Activated naive CD8-positive, alpha-beta T cell treated with anti-CD3 and anti-CD28 coated beads for 36 hours (primary cell): ENCODE measurements around the gene MCM7. TPM values are rescaled to one million over a fixed set of nuclear protein-coding genes. Genes with fewer than 3 reads are reported as not detected.
A peak's percentile ranks its signal among the peaks of the same experiment; 100 is the strongest.
"Not testable (repeated sequence)": the region's sequence is repeated elsewhere in the genome, so short reads cannot be mapped to it uniquely, and the experiment has no call there.

Experiments used
- DNase-seq: peaks from one replicate; pipeline ENCODE4 v3.0.0; 2021
- H3K27ac Mint-ChIP-seq: one replicate; pipeline ENCODE4 v1.8.0; 2022; ENCODE audit warnings: mild to moderate bottlenecking, moderate library complexity, mixed read lengths
- H3K27me3 Mint-ChIP-seq: one replicate; pipeline ENCODE4 v1.8.0; 2022; ENCODE audit warnings: mild to moderate bottlenecking, mixed read lengths
- H3K36me3 Mint-ChIP-seq: one replicate; pipeline ENCODE4 v1.8.0; 2021; ENCODE audit warnings: mild to moderate bottlenecking, mixed read lengths
- H3K4me1 Mint-ChIP-seq: one replicate; pipeline ENCODE4 v1.8.0; 2021; ENCODE audit warnings: mixed read lengths
- H3K4me3 Mint-ChIP-seq: one replicate; pipeline ENCODE4 v1.8.0; 2022; ENCODE audit warnings: mild to moderate bottlenecking, moderate library complexity, mixed read lengths
- H3K9me3 Mint-ChIP-seq: one replicate; pipeline ENCODE4 v1.8.0; 2022; ENCODE audit warnings: mixed read lengths
- total RNA-seq, 2 experiments: library from RNA; stranded (reverse); gene quantifications; one replicate each; pipeline ENCODE4 v1.2.3, GENCODE V29; 2021

The MCM7 gene
- total RNA-seq, result 100 to 1,000 TPM; 476 to 482 TPM

DNA sequence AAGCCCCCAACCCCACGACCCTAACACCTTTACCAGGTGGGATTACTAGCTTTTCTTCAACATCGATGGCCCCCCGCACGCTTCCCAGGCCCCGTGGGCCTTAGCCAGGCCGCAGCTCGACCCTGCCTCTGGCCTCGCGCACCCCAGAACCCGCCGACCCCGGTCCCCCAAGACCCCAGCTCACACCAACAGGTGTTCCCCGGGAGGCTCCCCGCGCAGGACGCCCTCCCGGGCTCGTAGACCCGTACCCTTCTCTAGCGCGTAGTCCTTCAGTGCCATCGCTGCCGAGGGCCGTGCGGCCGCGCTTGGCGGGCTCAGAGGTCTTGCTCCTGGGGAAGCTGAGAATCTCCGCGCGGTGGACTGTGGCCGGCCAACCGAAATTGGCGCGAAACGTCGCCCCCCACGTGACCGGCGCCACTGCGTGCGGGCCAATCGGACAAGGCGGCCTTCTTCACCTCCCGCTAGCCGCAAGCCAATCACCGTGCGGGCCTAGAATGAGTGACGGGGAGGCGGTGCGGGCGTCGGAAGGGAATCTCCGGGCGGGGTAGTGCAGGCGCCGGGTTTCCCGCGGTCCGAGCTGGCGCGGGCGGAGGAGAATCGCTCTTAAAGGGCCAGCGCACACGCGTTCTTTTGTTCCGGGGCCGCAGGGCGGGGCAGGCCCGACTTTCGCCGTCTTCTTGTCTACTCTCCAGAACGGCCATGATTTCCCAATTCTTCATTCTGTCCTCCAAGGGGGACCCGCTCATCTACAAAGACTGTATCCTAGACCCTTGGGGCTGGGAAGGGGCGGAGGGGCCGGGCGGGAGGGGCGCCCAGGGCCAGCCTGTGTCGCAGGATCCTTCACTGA is at the start of gene MCM7, which contains the start of gene AP4M1:
Gene MCM7 (minus strand): TSS at position 382 of the 847 bp plus-strand sequence. CDS start 103 bp downstream, at position 279.
Gene AP4M1 (plus strand): TSS at position 628 of the 847 bp plus-strand sequence. CDS start 72 bp downstream, at position 700.
- Mint-ChIP-seq H3K27ac (peak within 1 kb of the TSS; percentile 97), H3K9me3 (no peaks in the 10 kb centered on the region), H3K4me3 (peak within 1 kb of the TSS; percentile 92), H3K27me3 (peaks cover 8% of the 10 kb centered on the region), H3K4me1 (peaks cover 38% of the 10 kb centered on the region), H3K36me3 (peaks cover 47% of the 10 kb centered on the region)
- peak; percentile 99 for DNase-seq

- no peaks in the 10 kb centered on the region for H3K9me3 Mint-ChIP-seq
- H3K27me3 Mint-ChIP-seq, result no peaks in the 10 kb centered on the region
- H3K27ac Mint-ChIP-seq, result peak within 1 kb of the TSS; percentile 98
- peak within 1 kb of the TSS; percentile 99 for H3K4me3 Mint-ChIP-seq
- DNase-seq, result peak; percentile 99
- peaks cover 21% of the 10 kb centered on the region for H3K36me3 Mint-ChIP-seq
- peaks cover 24% of the 10 kb centered on the region for H3K4me1 Mint-ChIP-seq
Measured at GRCh38 chr7:100148559-100149328, 47.5 kb upstream of the MCM7 start, which contains the start of gene LAMTOR4. Gene LAMTOR4, plus strand, starts transcription at chr7:100148918. Its CDS starts 55 bp downstream, at chr7:100148973.

GRCh38 chr7:100148225-100148558 is 47.0 kb upstream of the MCM7 start:
- Mint-ChIP-seq H3K4me1 (peaks cover 23% of the 10 kb centered on the region), H3K9me3 (no peaks in the 10 kb centered on the region), H3K4me3 (peak overlapping the region; percentile 99), H3K36me3 (peaks cover 21% of the 10 kb centered on the region), H3K27ac (peak overlapping the region; percentile 98), H3K27me3 (no peaks in the 10 kb centered on the region)
- DNase-seq, result no peak

- Mint-ChIP-seq H3K36me3 (peaks cover 17% of the 10 kb centered on the region), H3K4me1 (peaks cover 19% of the 10 kb centered on the region), H3K27ac (no peak overlapping the region), H3K4me3 (no peak overlapping the region), H3K9me3 (no peaks in the 10 kb centered on the region), H3K27me3 (no peaks in the 10 kb centered on the region)
- DNase-seq, result no peak
Measured at GRCh38 chr7:100147278-100147677, 46.1 kb upstream of the MCM7 start.

DNA sequence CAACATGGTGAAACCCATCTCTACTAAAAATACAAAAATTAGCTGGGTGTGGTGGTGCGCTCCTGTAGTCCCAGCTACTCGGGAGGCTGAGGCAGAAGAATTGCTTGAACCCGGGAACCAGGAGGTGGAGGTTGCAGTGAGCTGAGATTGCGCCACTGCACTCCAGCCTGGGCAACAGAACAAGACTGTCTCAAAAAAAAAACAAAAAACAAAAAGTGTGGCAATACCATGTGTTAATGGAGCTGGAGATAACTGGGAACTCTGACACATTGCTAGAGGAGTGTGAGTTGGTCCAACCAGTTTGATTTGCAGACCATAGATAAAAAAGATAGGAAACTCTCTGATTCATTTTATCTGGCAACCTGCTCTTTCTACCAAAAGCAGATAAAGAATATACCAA is 45.2 kb upstream of the MCM7 start:
- not testable (repeated sequence) for H3K36me3 Mint-ChIP-seq, H3K4me3 Mint-ChIP-seq, H3K27me3 Mint-ChIP-seq, H3K9me3 Mint-ChIP-seq, H3K27ac Mint-ChIP-seq, DNase-seq
- peaks cover 20% of the 10 kb centered on the region for H3K4me1 Mint-ChIP-seq

GRCh38 chr7:100142461-100142860 is 41.3 kb upstream of the MCM7 start:
- no peaks in the 10 kb centered on the region for H3K36me3 Mint-ChIP-seq
- peaks cover 16% of the 10 kb centered on the region for H3K4me1 Mint-ChIP-seq
- H3K4me3 Mint-ChIP-seq, result no peak overlapping the region
- no peaks in the 10 kb centered on the region for H3K9me3 Mint-ChIP-seq
- H3K27ac Mint-ChIP-seq, result no peak overlapping the region
- DNase-seq, result no peak
- H3K27me3 Mint-ChIP-seq, result no peaks in the 10 kb centered on the region

DNA sequence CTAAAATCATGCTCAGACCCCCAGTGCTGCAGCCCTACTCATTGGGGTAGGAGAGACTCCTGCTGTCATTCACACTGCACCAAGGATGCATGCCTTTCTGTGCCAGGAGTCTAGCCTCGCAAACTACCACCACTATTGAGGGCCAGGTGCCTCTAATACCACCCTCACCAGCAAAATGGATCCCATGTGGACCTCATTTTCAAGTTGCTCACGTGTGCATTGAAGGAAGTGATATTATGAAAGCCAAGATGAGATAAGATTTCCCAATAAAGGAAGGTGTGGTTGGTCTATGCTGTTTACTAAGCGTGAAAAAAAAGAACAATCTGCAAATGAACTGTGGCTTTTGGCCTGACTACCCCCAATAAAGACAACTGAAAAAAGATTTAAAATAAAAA is 40.4 kb upstream of the MCM7 start:
- Mint-ChIP-seq H3K27me3 (no peaks in the 10 kb centered on the region), H3K36me3 (no peaks in the 10 kb centered on the region), H3K27ac (no peak overlapping the region), H3K9me3 (no peaks in the 10 kb centered on the region), H3K4me3 (no peak overlapping the region), H3K4me1 (peaks cover 16% of the 10 kb centered on the region)
- DNase-seq, result no peak

DNA sequence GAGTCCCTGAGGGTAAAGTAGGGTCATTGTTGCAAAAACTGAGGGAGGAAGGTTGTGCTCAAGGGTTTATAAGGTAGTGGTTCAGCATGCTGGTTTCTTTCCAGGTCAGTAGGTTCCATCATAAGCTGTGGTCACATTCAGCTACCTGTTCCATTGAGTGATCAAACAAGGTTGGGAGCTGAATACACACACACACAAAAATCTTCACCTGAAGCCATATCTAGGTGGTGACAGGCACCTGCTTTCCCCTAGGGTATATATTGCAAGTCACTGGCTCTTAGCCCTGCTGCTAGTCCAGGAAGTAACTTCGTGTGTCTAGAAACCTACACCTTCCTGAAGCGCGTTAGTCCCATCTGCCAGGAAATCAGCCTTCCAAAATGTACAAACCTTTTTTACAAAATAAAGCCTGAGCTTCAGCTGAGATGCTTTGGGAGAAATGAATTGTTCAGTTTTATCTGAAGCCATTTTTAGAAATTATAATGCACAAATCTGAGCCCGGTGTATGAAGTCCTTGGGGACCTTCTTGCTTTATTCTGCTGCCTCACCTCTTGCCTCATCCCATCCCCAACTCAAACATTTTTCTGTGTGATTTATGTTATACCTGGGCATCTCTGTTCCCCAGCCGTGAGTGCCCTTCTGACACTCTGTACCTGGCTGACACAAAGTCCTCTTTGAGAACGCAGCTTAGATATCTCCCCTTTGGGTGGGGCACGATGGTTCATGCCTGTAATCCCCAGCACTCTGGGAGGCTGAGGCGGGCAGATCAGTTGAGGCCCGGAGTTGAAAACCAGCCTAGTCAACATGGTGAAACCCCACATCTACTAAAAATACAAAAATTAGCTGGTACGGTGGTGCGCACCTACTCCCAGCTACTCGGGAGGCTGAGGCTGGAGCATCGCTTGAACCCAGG is 36.9 kb upstream of the MCM7 start:
- no peak overlapping the region for H3K4me3 Mint-ChIP-seq
- no peaks in the 10 kb centered on the region for H3K9me3 Mint-ChIP-seq
- H3K4me1 Mint-ChIP-seq, result peaks cover 16% of the 10 kb centered on the region
- H3K36me3 Mint-ChIP-seq, result no peaks in the 10 kb centered on the region
- no peak overlapping the region for H3K27ac Mint-ChIP-seq
- H3K27me3 Mint-ChIP-seq, result no peaks in the 10 kb centered on the region
- DNase-seq, result no peak

- no peaks in the 10 kb centered on the region for H3K9me3 Mint-ChIP-seq
- no peaks in the 10 kb centered on the region for H3K36me3 Mint-ChIP-seq
- peak; percentile 63 for DNase-seq
- H3K4me1 Mint-ChIP-seq, result peaks cover 15% of the 10 kb centered on the region
- H3K4me3 Mint-ChIP-seq, result no peak overlapping the region
- no peaks in the 10 kb centered on the region for H3K27me3 Mint-ChIP-seq
- H3K27ac Mint-ChIP-seq, result no peak overlapping the region
Measured at GRCh38 chr7:100132697-100133151, 31.5 kb upstream of the MCM7 start.

- H3K9me3 Mint-ChIP-seq, result no peaks in the 10 kb centered on the region
- H3K36me3 Mint-ChIP-seq, result no peaks in the 10 kb centered on the region
- H3K4me1 Mint-ChIP-seq, result peaks cover 13% of the 10 kb centered on the region
- H3K27me3 Mint-ChIP-seq, result no peaks in the 10 kb centered on the region
- DNase-seq, result no peak
- H3K4me3 Mint-ChIP-seq, result no peak overlapping the region
- no peak overlapping the region for H3K27ac Mint-ChIP-seq
Measured at GRCh38 chr7:100132126-100132525, 30.9 kb upstream of the MCM7 start.

GRCh38 chr7:100130608-100131453 is 29.6 kb upstream of the MCM7 start:
- Mint-ChIP-seq H3K9me3 (no peaks in the 10 kb centered on the region), H3K4me3 (peak overlapping the region; percentile 22), H3K27ac (no peak overlapping the region), H3K27me3 (no peaks in the 10 kb centered on the region), H3K36me3 (no peaks in the 10 kb centered on the region), H3K4me1 (peaks cover 18% of the 10 kb centered on the region)
- DNase-seq, result peak; percentile 77

- H3K27ac Mint-ChIP-seq, H3K9me3 Mint-ChIP-seq, H3K36me3 Mint-ChIP-seq, H3K27me3 Mint-ChIP-seq, H3K4me3 Mint-ChIP-seq, DNase-seq: not testable (repeated sequence)
- peaks cover 23% of the 10 kb centered on the region for H3K4me1 Mint-ChIP-seq
Measured at GRCh38 chr7:100130220-100130607, 29.0 kb upstream of the MCM7 start.

DNA sequence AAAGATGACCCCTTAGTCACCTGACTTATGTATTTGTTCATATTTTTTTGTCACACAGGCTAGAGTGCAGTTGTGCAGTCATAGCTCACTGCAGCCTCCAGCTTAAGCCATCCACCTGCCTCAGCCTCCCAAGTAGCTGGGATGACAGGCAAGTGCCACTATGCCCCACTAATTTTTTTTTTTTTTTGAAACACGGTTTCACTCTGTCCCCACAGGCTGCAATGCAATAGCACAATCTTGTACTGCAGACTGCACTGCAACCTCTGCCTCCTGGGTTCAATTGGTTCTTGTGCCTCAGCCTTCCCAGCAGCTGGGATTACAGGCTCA is 27.4 kb upstream of the MCM7 start:
- Mint-ChIP-seq H3K4me3 (peak overlapping the region; percentile 99), H3K36me3 (peaks cover 7% of the 10 kb centered on the region), H3K9me3 (no peaks in the 10 kb centered on the region), H3K27me3 (no peaks in the 10 kb centered on the region), H3K4me1 (peaks cover 30% of the 10 kb centered on the region), H3K27ac (no peak overlapping the region)
- no peak for DNase-seq
